ENCODE results near the gene ARHGEF2. TPM values are rescaled to one million over a fixed set of nuclear protein-coding genes. Genes with fewer than 3 reads are reported as not detected.

ARHGEF2 gene
- total and polyA plus RNA-seq, 2 donors (not counting 1 experiment from before 2014, with no cell fraction given) = 241 to 245 TPM

DNA sequence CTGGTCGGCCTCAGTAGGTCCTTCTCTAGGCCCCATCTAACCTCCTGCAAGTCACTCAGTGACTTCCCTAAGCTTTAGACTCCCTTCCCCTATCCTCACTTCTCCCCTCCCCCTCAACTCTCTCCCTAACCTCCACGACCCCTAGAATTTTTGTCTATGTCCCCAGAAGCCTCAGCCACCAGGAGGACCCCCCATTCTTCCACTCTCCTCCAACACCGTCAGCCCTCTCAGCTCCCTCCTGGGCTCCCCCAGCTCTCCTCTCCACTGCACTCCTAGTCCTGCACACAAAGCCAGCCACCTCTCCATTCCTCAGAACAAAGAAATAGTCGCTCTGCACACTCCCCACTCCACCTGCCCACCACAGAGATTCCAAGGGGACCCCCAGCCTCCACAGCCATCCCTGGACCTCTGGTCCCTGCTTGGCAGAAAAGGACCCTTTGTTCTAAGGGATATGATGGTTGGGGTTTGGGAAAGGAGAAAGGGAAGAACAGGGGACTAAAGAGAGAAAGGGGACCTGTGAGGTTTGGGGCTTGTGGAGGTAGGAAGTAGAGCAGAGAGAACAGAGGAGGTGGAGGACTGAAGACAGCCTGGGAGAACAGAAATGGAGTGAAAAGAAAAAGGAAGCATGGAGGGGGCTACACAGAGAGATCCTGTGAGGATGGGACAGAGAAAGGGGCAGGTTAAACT is 2.8 kb downstream of the ARHGEF2 start:
- peak overlapping the region; percentile 89 for H3K9ac ChIP-seq (ENCODE audit: low read length)
- H3K4me3 ChIP-seq (ENCODE audit: control extremely low read depth in 1 of 5, extremely low read depth in 1 of 5, insufficient read depth in 1 of 5, low read depth in 2 of 5, low read length in 4 of 5) = peak overlapping the region; percentile 71 to 93 (median 81)
- DNase-seq = peak; percentile 4
- TF ChIP-seq, protein P1, sequence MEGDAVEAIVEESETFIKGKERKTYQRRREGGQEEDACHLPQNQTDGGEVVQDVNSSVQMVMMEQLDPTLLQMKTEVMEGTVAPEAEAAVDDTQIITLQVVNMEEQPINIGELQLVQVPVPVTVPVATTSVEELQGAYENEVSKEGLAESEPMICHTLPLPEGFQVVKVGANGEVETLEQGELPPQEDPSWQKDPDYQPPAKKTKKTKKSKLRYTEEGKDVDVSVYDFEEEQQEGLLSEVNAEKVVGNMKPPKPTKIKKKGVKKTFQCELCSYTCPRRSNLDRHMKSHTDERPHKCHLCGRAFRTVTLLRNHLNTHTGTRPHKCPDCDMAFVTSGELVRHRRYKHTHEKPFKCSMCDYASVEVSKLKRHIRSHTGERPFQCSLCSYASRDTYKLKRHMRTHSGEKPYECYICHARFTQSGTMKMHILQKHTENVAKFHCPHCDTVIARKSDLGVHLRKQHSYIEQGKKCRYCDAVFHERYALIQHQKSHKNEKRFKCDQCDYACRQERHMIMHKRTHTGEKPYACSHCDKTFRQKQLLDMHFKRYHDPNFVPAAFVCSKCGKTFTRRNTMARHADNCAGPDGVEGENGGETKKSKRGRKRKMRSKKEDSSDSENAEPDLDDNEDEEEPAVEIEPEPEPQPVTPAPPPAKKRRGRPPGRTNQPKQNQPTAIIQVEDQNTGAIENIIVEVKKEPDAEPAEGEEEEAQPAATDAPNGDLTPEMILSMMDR (IDR thresholded peaks at IDR 0.05) = no peak
- TF ChIP-seq EZH2 (IDR thresholded peaks at IDR 0.05; ENCODE audit: borderline replicate concordance, insufficient read depth, low read depth, low read length, poor library complexity, severe bottlenecking) = no peak
- no peaks in the 10 kb centered on the region for H3K27me3 Mint-ChIP-seq
- peak overlapping the region; percentile 94 for H3K27ac Mint-ChIP-seq
- peak overlapping the region; percentile 70 to 91 for H3K27ac ChIP-seq (ENCODE audit: low read length in 2 of 2)
- H3K4me1 ChIP-seq (ENCODE audit: control insufficient read depth in 2 of 2, insufficient read depth in 2 of 2, low read length in 2 of 2) = peaks cover 63 to 73% of the 10 kb centered on the region in 2 donors
- H3K4me2 ChIP-seq (replicated peaks; ENCODE audit: low read depth, low read length, poor library complexity, severe bottlenecking) = peak overlapping the region; percentile 93
- peaks cover 75% of the 10 kb centered on the region for H4K20me1 ChIP-seq (ENCODE audit: control insufficient read depth, insufficient read depth, low read length, poor library complexity, severe bottlenecking)
- POLR2A ChIA-PET = interaction anchor here (0.7 to 4.4 kb wide), 5 partner anchors 7 to 41 kb away, joined by 3 to 27 read pairs (median 5); partner anchors contain the start of gene KHDC4
- H2AFZ ChIP-seq (ENCODE audit: insufficient read depth, low read depth, low read length, poor library complexity, severe bottlenecking) = no peak overlapping the region
- peaks cover 4 to 25% of the 10 kb centered on the region in 2 experiments for H3K36me3 ChIP-seq (replicated peaks in 1 of 2; ENCODE audit: control extremely low read depth in 1 of 2, control insufficient read depth in 1 of 2, extremely low read depth in 1 of 2, insufficient read depth in 2 of 2, low read length in 1 of 2)
- intact Hi-C loops (cut with micrococcal nuclease) = loop anchor here (5.0 kb wide), 1 partner anchor 228 kb away; no protein-coding TSS in a partner anchor
- H3K9me3 Mint-ChIP-seq (ENCODE audit: insufficient read depth) = no peaks in the 10 kb centered on the region
- H3K4me3 Mint-ChIP-seq = peak overlapping the region; percentile 95
- H3K9me3 ChIP-seq (ENCODE audit: control extremely low read depth in 1 of 3, control insufficient read depth in 2 of 3, insufficient read depth in 1 of 3, low read length in 2 of 3) = no peaks in the 10 kb centered on the region
- CTCF ChIA-PET = interaction anchor here (1.2 to 12.2 kb wide), 10 partner anchors 8 to 42 kb away, joined by 4 to 206 read pairs (median 10); partner anchors contain the start of genes KHDC4 and RXFP4
- WGBS (ENCODE audit: insufficient coverage) = 6% methylated on average over 4 of the region's 4 CpGs
- ATAC-seq (ENCODE audit: low read depth) = no peak
- peaks cover 99% of the 10 kb centered on the region for H3K79me2 ChIP-seq (ENCODE audit: control insufficient read depth, insufficient read depth, low read length)
- H3K4me1 Mint-ChIP-seq = peaks cover 80% of the 10 kb centered on the region
- no peaks in the 10 kb centered on the region for H3K27me3 ChIP-seq (replicated peaks in 1 of 4; ENCODE audit: control extremely low read depth in 1 of 4, control insufficient read depth in 3 of 4, insufficient read depth in 4 of 4, low read length in 3 of 4)
